ENCODE data around the gene ANK3. TPM values are rescaled to one million over a fixed set of nuclear protein-coding genes. Genes with fewer than 3 reads are reported as not detected.

Gene ANK3
- total RNA-seq, 1 experiment from 2014 or later = 69.6 TPM

GRCh38 chr10:60426425-60426824, 36.8 kb upstream of the ANK3 start:
- Mint-ChIP-seq H3K4me3 (no peak overlapping the region), H3K36me3 (no peaks in the 10 kb centered on the region), H3K27ac (no peak overlapping the region), H3K27me3 (ENCODE audit: low read depth) (peaks cover 13% of the 10 kb centered on the region), H3K4me1 (peaks cover 9% of the 10 kb centered on the region), H3K9me3 (no peaks in the 10 kb centered on the region)
- TF ChIP-seq ZNF532 (CRISPR knock-in tag; IDR thresholded peaks at IDR 0.05; ENCODE audit: borderline replicate concordance) (no peak), GABPB1 (CRISPR knock-in tag; IDR thresholded peaks at IDR 0.05) (peak; percentile 77)
- no peak for ATAC-seq
- DNase-seq (ENCODE audit: low spot score) = no peak
- ChIA-PET POLR2A (no interaction called here), CTCF (no interaction called here)

GRCh38 chr10:60425392-60426110, 35.9 kb upstream of the ANK3 start:
- ChIA-PET CTCF (interaction anchor here (0.6 to 1.5 kb wide), 2 partner anchors 187 to 1305 kb away, joined by 3 to 4 read pairs; no protein-coding TSS in a partner anchor), POLR2A (interaction anchor here (0.9 kb wide), 2 partner anchors 25 to 221 kb away, joined by 3 read pairs; no protein-coding TSS in a partner anchor)
- DNase-seq (ENCODE audit: low spot score) (no peak), ATAC-seq (no peak)
- no peaks in the 10 kb centered on the region for H3K36me3 Mint-ChIP-seq
- peaks cover 22% of the 10 kb centered on the region for H3K27me3 Mint-ChIP-seq (ENCODE audit: low read depth)
- no peak overlapping the region for H3K27ac Mint-ChIP-seq
- H3K4me3 Mint-ChIP-seq = no peak overlapping the region
- peaks cover 9% of the 10 kb centered on the region for H3K4me1 Mint-ChIP-seq
- no peaks in the 10 kb centered on the region for H3K9me3 Mint-ChIP-seq
- TF ChIP-seq NR1H2 (CRISPR knock-in tag; IDR thresholded peaks at IDR 0.05) (no peak), E2F1 (CRISPR knock-in tag; IDR thresholded peaks at IDR 0.05) (no peak), FOXK1 (CRISPR knock-in tag; IDR thresholded peaks at IDR 0.05) (no peak), ZNF512 (CRISPR knock-in tag; IDR thresholded peaks at IDR 0.05; ENCODE audit: borderline replicate concordance) (no peak), MYBL2 (CRISPR knock-in tag; IDR thresholded peaks at IDR 0.05) (no peak), USF1 (CRISPR knock-in tag; IDR thresholded peaks at IDR 0.05) (no peak), JUN (CRISPR knock-in tag; IDR thresholded peaks at IDR 0.05) (no peak), TEAD1 (CRISPR knock-in tag; IDR thresholded peaks at IDR 0.05) (no peak), NFE2L1 (CRISPR knock-in tag; IDR thresholded peaks at IDR 0.05) (no peak), ZNF671 (CRISPR knock-in tag; IDR thresholded peaks at IDR 0.05) (no peak), ZNF423 (CRISPR knock-in tag; IDR thresholded peaks at IDR 0.05) (no peak), PREB (CRISPR knock-in tag; IDR thresholded peaks at IDR 0.05; ENCODE audit: borderline replicate concordance) (no peak), CREB1 (CRISPR knock-in tag; IDR thresholded peaks at IDR 0.05) (no peak), FOXJ3 (CRISPR knock-in tag; IDR thresholded peaks at IDR 0.05; ENCODE audit: borderline replicate concordance) (no peak), NFATC4 (CRISPR knock-in tag; IDR thresholded peaks at IDR 0.05) (no peak), CBFB (CRISPR knock-in tag; IDR thresholded peaks at IDR 0.05; ENCODE audit: low read depth) (no peak), USF2 (CRISPR knock-in tag; IDR thresholded peaks at IDR 0.05) (no peak), ATF1 (CRISPR knock-in tag; IDR thresholded peaks at IDR 0.05) (no peak)

Data from WTC11 (cell line).